Measurements from ENCODE around the gene CYREN. TPM values are rescaled to one million over a fixed set of nuclear protein-coding genes. Genes with fewer than 3 reads are reported as not detected.

CYREN gene
- total RNA-seq, 1 experiment from 2014 or later = 131 TPM

GRCh38 chr7:135166338-135166990 lies 4.0 kb downstream of the CYREN start:
- no peak for DNase-seq (ENCODE audit: low read depth)
- in situ Hi-C loops (cut with HindIII; ENCODE audit: low pct_unique_long_range_greater_than_20kb, low sequenced_read_pairs) = no loop called here

- no peak for DNase-seq (ENCODE audit: low read depth)
- in situ Hi-C loops (cut with HindIII; ENCODE audit: low pct_unique_long_range_greater_than_20kb, low sequenced_read_pairs) = no loop called here
These were observed 4.6 kb downstream of the CYREN start for GRCh38 chr7:135165862-135166261.

- no peak for DNase-seq (ENCODE audit: low read depth)
- in situ Hi-C loops (cut with HindIII; ENCODE audit: low pct_unique_long_range_greater_than_20kb, low sequenced_read_pairs) = no loop called here
These were observed 6.0 kb downstream of the CYREN start for GRCh38 chr7:135164357-135165061.

- DNase-seq (ENCODE audit: low read depth) = no peak
- in situ Hi-C loops (cut with HindIII; ENCODE audit: low pct_unique_long_range_greater_than_20kb, low sequenced_read_pairs) = no loop called here
These were observed 8.0 kb downstream of the CYREN start for GRCh38 chr7:135162382-135163001.

GRCh38 chr7:135161669-135162068 lies 8.8 kb downstream of the CYREN start:
- DNase-seq (ENCODE audit: low read depth) = no peak
- in situ Hi-C loops (cut with HindIII; ENCODE audit: low pct_unique_long_range_greater_than_20kb, low sequenced_read_pairs) = no loop called here

GRCh38 chr7:135160858-135161653 lies 9.5 kb downstream of the CYREN start:
- in situ Hi-C loops (cut with HindIII; ENCODE audit: low pct_unique_long_range_greater_than_20kb, low sequenced_read_pairs) = no loop called here
- no peak for DNase-seq (ENCODE audit: low read depth)

GRCh38 chr7:135160098-135160857 lies 10.2 kb downstream of the CYREN start:
- in situ Hi-C loops (cut with HindIII; ENCODE audit: low pct_unique_long_range_greater_than_20kb, low sequenced_read_pairs) = no loop called here
- peak; percentile 60 for DNase-seq (ENCODE audit: low read depth)

- DNase-seq (ENCODE audit: low read depth) = no peak
- in situ Hi-C loops (cut with HindIII; ENCODE audit: low pct_unique_long_range_greater_than_20kb, low sequenced_read_pairs) = no loop called here
These were observed 11.0 kb downstream of the CYREN start for GRCh38 chr7:135159359-135160085.

- in situ Hi-C loops (cut with HindIII; ENCODE audit: low pct_unique_long_range_greater_than_20kb, low sequenced_read_pairs) = no loop called here
- no peak for DNase-seq (ENCODE audit: low read depth)
These were observed 11.6 kb downstream of the CYREN start for GRCh38 chr7:135158874-135159273.

GRCh38 chr7:135158141-135158655 lies 12.3 kb downstream of the CYREN start:
- in situ Hi-C loops (cut with HindIII; ENCODE audit: low pct_unique_long_range_greater_than_20kb, low sequenced_read_pairs) = no loop called here
- no peak for DNase-seq (ENCODE audit: low read depth)

GRCh38 chr7:135156290-135156689 lies 14.2 kb downstream of the CYREN start:
- in situ Hi-C loops (cut with HindIII; ENCODE audit: low pct_unique_long_range_greater_than_20kb, low sequenced_read_pairs) = no loop called here
- no peak for DNase-seq (ENCODE audit: low read depth)

GRCh38 chr7:135154734-135155133 lies 15.8 kb downstream of the CYREN start:
- DNase-seq (ENCODE audit: low read depth) = no peak
- in situ Hi-C loops (cut with HindIII; ENCODE audit: low pct_unique_long_range_greater_than_20kb, low sequenced_read_pairs) = no loop called here

GRCh38 chr7:135152442-135152841 lies 18.1 kb downstream of the CYREN start:
- in situ Hi-C loops (cut with HindIII; ENCODE audit: low pct_unique_long_range_greater_than_20kb, low sequenced_read_pairs) = no loop called here
- no peak for DNase-seq (ENCODE audit: low read depth)

GRCh38 chr7:135151533-135151932 lies 19.0 kb downstream of the CYREN start:
- in situ Hi-C loops (cut with HindIII; ENCODE audit: low pct_unique_long_range_greater_than_20kb, low sequenced_read_pairs) = no loop called here
- no peak for DNase-seq (ENCODE audit: low read depth)

GRCh38 chr7:135151132-135151531 lies 19.4 kb downstream of the CYREN start:
- in situ Hi-C loops (cut with HindIII; ENCODE audit: low pct_unique_long_range_greater_than_20kb, low sequenced_read_pairs) = no loop called here
- DNase-seq (ENCODE audit: low read depth) = no peak

GRCh38 chr7:135150072-135150782 lies 20.3 kb downstream of the CYREN start:
- in situ Hi-C loops (cut with HindIII; ENCODE audit: low pct_unique_long_range_greater_than_20kb, low sequenced_read_pairs) = no loop called here
- no peak for DNase-seq (ENCODE audit: low read depth)

Measured in Caki2 (cell line).